ENCODE data around the gene CDK11A.
A peak's percentile ranks its signal among the peaks of the same experiment; 100 is the strongest.
"Not testable (repeated sequence)": the region's sequence is repeated elsewhere in the genome, so short reads cannot be mapped to it uniquely, and the experiment has no call there.

CDK11A gene

DNA sequence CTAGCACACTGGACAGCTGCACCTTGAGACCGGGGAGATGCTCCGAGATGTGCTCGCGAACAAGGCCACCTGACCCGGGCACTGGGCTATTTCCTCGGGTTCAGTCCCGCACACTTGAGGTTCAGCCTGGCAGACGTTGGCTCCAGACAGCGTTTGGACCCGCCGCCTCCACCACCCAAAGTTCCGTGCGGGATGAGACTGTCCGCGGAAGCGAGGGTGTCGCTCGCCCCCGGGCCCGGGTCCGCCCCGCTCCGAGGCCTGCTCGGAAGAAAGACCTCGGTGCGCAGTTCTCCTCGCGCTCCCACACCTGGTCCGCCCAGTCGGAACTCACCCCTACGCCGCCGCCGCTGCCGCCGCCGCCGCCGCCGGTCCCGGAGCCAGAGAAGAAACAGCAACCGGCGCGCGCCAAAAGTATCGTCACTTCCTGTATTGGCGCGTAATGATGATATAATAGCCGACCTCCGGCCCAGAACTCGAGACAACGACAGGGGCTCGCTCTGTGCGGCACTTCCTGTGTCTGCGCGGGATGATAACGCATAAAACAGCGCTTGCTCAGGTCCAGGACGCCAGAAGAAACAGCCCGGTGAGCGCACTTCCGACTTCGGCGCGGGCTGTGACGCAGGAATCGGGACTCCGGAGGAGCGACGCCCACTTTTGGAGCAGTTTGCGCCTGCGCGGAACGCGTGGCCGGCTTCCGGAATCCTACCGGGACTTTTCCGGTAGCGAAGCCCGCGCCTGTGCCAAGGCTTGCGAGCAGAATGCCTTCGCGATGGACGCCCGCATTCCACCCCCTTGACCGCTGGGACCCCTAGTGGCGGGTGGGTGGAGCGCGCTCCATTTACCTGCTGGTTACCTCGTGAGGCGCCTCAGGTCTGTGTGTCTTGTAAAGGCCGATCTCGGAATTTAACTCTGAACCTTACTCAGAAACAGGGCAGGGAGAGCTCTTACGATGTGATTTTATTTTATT is 65.3 kb downstream of the CDK11A start, which contains the start of gene CDK11B:
TSS of gene CDK11B (minus strand) at position 422 of the 967 bp plus-strand sequence. CDS start 1,519 bp downstream, outside the sequence.
- not testable (repeated sequence) for H3K27me3 ChIP-seq (ENCODE audit: insufficient read depth, poor library complexity, severe bottlenecking)

More for the DNA sequence above, 65.3 kb downstream of the CDK11A start, which contains the start of gene CDK11B:
- H3K4me1 ChIP-seq (ENCODE audit: insufficient read depth, poor library complexity, severe bottlenecking); H3K9me3 ChIP-seq (ENCODE audit: severe bottlenecking): not testable (repeated sequence)
- ATAC-seq (ENCODE audit: low read depth), result peak; percentile 84
- peak within 1 kb of the TSS; percentile 98 for H3K4me3 ChIP-seq (ENCODE audit: severe bottlenecking)
- peak; percentile 95 for DNase-seq (ENCODE audit: low spot score)
- TF ChIP-seq, protein P1, sequence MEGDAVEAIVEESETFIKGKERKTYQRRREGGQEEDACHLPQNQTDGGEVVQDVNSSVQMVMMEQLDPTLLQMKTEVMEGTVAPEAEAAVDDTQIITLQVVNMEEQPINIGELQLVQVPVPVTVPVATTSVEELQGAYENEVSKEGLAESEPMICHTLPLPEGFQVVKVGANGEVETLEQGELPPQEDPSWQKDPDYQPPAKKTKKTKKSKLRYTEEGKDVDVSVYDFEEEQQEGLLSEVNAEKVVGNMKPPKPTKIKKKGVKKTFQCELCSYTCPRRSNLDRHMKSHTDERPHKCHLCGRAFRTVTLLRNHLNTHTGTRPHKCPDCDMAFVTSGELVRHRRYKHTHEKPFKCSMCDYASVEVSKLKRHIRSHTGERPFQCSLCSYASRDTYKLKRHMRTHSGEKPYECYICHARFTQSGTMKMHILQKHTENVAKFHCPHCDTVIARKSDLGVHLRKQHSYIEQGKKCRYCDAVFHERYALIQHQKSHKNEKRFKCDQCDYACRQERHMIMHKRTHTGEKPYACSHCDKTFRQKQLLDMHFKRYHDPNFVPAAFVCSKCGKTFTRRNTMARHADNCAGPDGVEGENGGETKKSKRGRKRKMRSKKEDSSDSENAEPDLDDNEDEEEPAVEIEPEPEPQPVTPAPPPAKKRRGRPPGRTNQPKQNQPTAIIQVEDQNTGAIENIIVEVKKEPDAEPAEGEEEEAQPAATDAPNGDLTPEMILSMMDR (IDR thresholded peaks at IDR 0.05; ENCODE audit: poor library complexity, severe bottlenecking), result peak; percentile 51
- H3K27ac ChIP-seq (ENCODE audit: poor library complexity, severe bottlenecking), result peak within 1 kb of the TSS; percentile 83
- H3K36me3 ChIP-seq (ENCODE audit: low read depth), result peaks cover 32% of the 10 kb centered on the region
